ENCODE results near the gene TBX1.

TBX1 gene

GRCh38 chr22:19717691-19718455 is 42.7 kb upstream of the TBX1 start:
- no CpG with 5 or more reads among the region's 96 CpGs for WGBS (ENCODE audit: insufficient coverage, insufficient read length)
- no peaks in the 10 kb centered on the region; the same call in 1 of the 2 replicates for H3K36me3 ChIP-seq (ENCODE audit: control insufficient read depth, insufficient read depth, low read length)

GRCh38 chr22:19718456-19719049 is 42.0 kb upstream of the TBX1 start:
- Histone ChIP-seq H3K36me3 (ENCODE audit: control insufficient read depth, insufficient read depth, low read length) (no peaks in the 10 kb centered on the region; the same call in 1 of the 2 replicates), H3K27ac (ENCODE audit: low read length) (no peak overlapping the region), H3K9me3 (ENCODE audit: control insufficient read depth, insufficient read depth, low read length) (no peaks in the 10 kb centered on the region), H3K27me3 (ENCODE audit: control insufficient read depth, insufficient read depth, low read length) (peaks cover 51% of the 10 kb centered on the region), H3K4me3 (ENCODE audit: low read length) (peak overlapping the region; percentile 43), H3K4me1 (ENCODE audit: control insufficient read depth, insufficient read depth, low read length) (peaks cover 20% of the 10 kb centered on the region)
- no peak for DNase-seq (ENCODE audit: low read depth, low spot score)
- no CpG with 5 or more reads among the region's 70 CpGs for WGBS (ENCODE audit: insufficient coverage, insufficient read length)

More at GRCh38 chr22:19717691-19718455, 42.7 kb upstream of the TBX1 start:
- peak overlapping the region; percentile 43 for H3K4me3 ChIP-seq (ENCODE audit: low read length)
- no peak overlapping the region for H3K27ac ChIP-seq (ENCODE audit: low read length)
- DNase-seq (ENCODE audit: low read depth, low spot score) = no peak
- no peaks in the 10 kb centered on the region for H3K9me3 ChIP-seq (ENCODE audit: control insufficient read depth, insufficient read depth, low read length)
- peaks cover 18% of the 10 kb centered on the region for H3K4me1 ChIP-seq (ENCODE audit: control insufficient read depth, insufficient read depth, low read length)
- peaks cover 46% of the 10 kb centered on the region for H3K27me3 ChIP-seq (ENCODE audit: control insufficient read depth, insufficient read depth, low read length)

- Histone ChIP-seq H3K27ac (ENCODE audit: low read length) (no peak overlapping the region), H3K36me3 (ENCODE audit: control insufficient read depth, insufficient read depth, low read length) (no peaks in the 10 kb centered on the region; the same call in 1 of the 2 replicates), H3K4me3 (ENCODE audit: low read length) (no peak overlapping the region; the same call in 1 of the 2 replicates), H3K9me3 (ENCODE audit: control insufficient read depth, insufficient read depth, low read length) (no peaks in the 10 kb centered on the region), H3K4me1 (ENCODE audit: control insufficient read depth, insufficient read depth, low read length) (peaks cover 17% of the 10 kb centered on the region), H3K27me3 (ENCODE audit: control insufficient read depth, insufficient read depth, low read length) (peaks cover 52% of the 10 kb centered on the region)
- no peak for DNase-seq (ENCODE audit: low read depth, low spot score)
- WGBS (ENCODE audit: insufficient coverage, insufficient read length) = no CpG with 5 or more reads among the region's 31 CpGs
Observed at GRCh38 chr22:19719050-19719482, 41.5 kb upstream of the TBX1 start.

- WGBS (ENCODE audit: insufficient coverage, insufficient read length) = no CpG with 5 or more reads among the region's 12 CpGs
- no peak overlapping the region for H3K27ac ChIP-seq (ENCODE audit: low read length)
- peaks cover 17% of the 10 kb centered on the region for H3K4me1 ChIP-seq (ENCODE audit: control insufficient read depth, insufficient read depth, low read length)
- no peak overlapping the region for H3K4me3 ChIP-seq (ENCODE audit: low read length)
- H3K27me3 ChIP-seq (ENCODE audit: control insufficient read depth, insufficient read depth, low read length) = peaks cover 56% of the 10 kb centered on the region
- no peaks in the 10 kb centered on the region; the same call in 1 of the 2 replicates for H3K36me3 ChIP-seq (ENCODE audit: control insufficient read depth, insufficient read depth, low read length)
- DNase-seq (ENCODE audit: low read depth, low spot score) = no peak
- H3K9me3 ChIP-seq (ENCODE audit: control insufficient read depth, insufficient read depth, low read length) = no peaks in the 10 kb centered on the region
Observed at GRCh38 chr22:19719488-19720021, 41.0 kb upstream of the TBX1 start.

GRCh38 chr22:19720150-19720827 is 40.3 kb upstream of the TBX1 start:
- peaks cover 64% of the 10 kb centered on the region for H3K27me3 ChIP-seq (ENCODE audit: control insufficient read depth, insufficient read depth, low read length)
- H3K27ac ChIP-seq (ENCODE audit: low read length) = no peak overlapping the region
- DNase-seq (ENCODE audit: low read depth, low spot score) = no peak
- no peaks in the 10 kb centered on the region; the same call in 1 of the 2 replicates for H3K36me3 ChIP-seq (ENCODE audit: control insufficient read depth, insufficient read depth, low read length)
- WGBS (ENCODE audit: insufficient coverage, insufficient read length) = no CpG with 5 or more reads among the region's 26 CpGs
- no peak overlapping the region for H3K4me3 ChIP-seq (ENCODE audit: low read length)
- peaks cover 14% of the 10 kb centered on the region for H3K4me1 ChIP-seq (ENCODE audit: control insufficient read depth, insufficient read depth, low read length)
- no peaks in the 10 kb centered on the region for H3K9me3 ChIP-seq (ENCODE audit: control insufficient read depth, insufficient read depth, low read length)

GRCh38 chr22:19720999-19721329 is 39.6 kb upstream of the TBX1 start:
- H3K27ac ChIP-seq (ENCODE audit: low read length) = no peak overlapping the region
- H3K9me3 ChIP-seq (ENCODE audit: control insufficient read depth, insufficient read depth, low read length) = no peaks in the 10 kb centered on the region
- H3K4me3 ChIP-seq (ENCODE audit: low read length) = no peak overlapping the region
- peaks cover 14% of the 10 kb centered on the region for H3K4me1 ChIP-seq (ENCODE audit: control insufficient read depth, insufficient read depth, low read length)
- H3K27me3 ChIP-seq (ENCODE audit: control insufficient read depth, insufficient read depth, low read length) = peaks cover 67% of the 10 kb centered on the region
- no peak for DNase-seq (ENCODE audit: low read depth, low spot score)
- no CpG with 5 or more reads among the region's 2 CpGs for WGBS (ENCODE audit: insufficient coverage, insufficient read length)
- H3K36me3 ChIP-seq (ENCODE audit: control insufficient read depth, insufficient read depth, low read length) = no peaks in the 10 kb centered on the region; the same call in 1 of the 2 replicates

- WGBS (ENCODE audit: insufficient coverage, insufficient read length) = no CpG with 5 or more reads among the region's 44 CpGs
- H3K27me3 ChIP-seq (ENCODE audit: control insufficient read depth, insufficient read depth, low read length) = peaks cover 69% of the 10 kb centered on the region
Observed at GRCh38 chr22:19721330-19722177, 39.0 kb upstream of the TBX1 start.

GRCh38 chr22:19722178-19722981 is 38.2 kb upstream of the TBX1 start:
- no peak for DNase-seq (ENCODE audit: low read depth, low spot score)
- no CpG with 5 or more reads among the region's 60 CpGs for WGBS (ENCODE audit: insufficient coverage, insufficient read length)
- Histone ChIP-seq H3K4me3 (ENCODE audit: low read length) (peak overlapping the region; percentile 4; the same call in 1 of the 2 replicates), H3K27me3 (ENCODE audit: control insufficient read depth, insufficient read depth, low read length) (peaks cover 74% of the 10 kb centered on the region), H3K27ac (ENCODE audit: low read length) (no peak overlapping the region), H3K36me3 (ENCODE audit: control insufficient read depth, insufficient read depth, low read length) (no peaks in the 10 kb centered on the region; the same call in 1 of the 2 replicates), H3K9me3 (ENCODE audit: control insufficient read depth, insufficient read depth, low read length) (no peaks in the 10 kb centered on the region), H3K4me1 (ENCODE audit: control insufficient read depth, insufficient read depth, low read length) (peaks cover 14% of the 10 kb centered on the region)

More at GRCh38 chr22:19721330-19722177, 39.0 kb upstream of the TBX1 start:
- H3K4me3 ChIP-seq (ENCODE audit: low read length) = peak overlapping the region; percentile 13; the same call in 1 of the 2 replicates
- H3K4me1 ChIP-seq (ENCODE audit: control insufficient read depth, insufficient read depth, low read length) = peaks cover 14% of the 10 kb centered on the region
- no peak for DNase-seq (ENCODE audit: low read depth, low spot score)
- no peaks in the 10 kb centered on the region for H3K9me3 ChIP-seq (ENCODE audit: control insufficient read depth, insufficient read depth, low read length)
- no peaks in the 10 kb centered on the region; the same call in 1 of the 2 replicates for H3K36me3 ChIP-seq (ENCODE audit: control insufficient read depth, insufficient read depth, low read length)
- no peak overlapping the region for H3K27ac ChIP-seq (ENCODE audit: low read length)

- no peak overlapping the region for H3K4me3 ChIP-seq (ENCODE audit: low read length)
Observed at GRCh38 chr22:19722982-19723231, 37.7 kb upstream of the TBX1 start.

More at GRCh38 chr22:19722982-19723231, 37.7 kb upstream of the TBX1 start:
- no peaks in the 10 kb centered on the region; the same call in 1 of the 2 replicates for H3K36me3 ChIP-seq (ENCODE audit: control insufficient read depth, insufficient read depth, low read length)
- no peaks in the 10 kb centered on the region for H3K9me3 ChIP-seq (ENCODE audit: control insufficient read depth, insufficient read depth, low read length)
- peaks cover 11% of the 10 kb centered on the region for H3K4me1 ChIP-seq (ENCODE audit: control insufficient read depth, insufficient read depth, low read length)
- H3K27me3 ChIP-seq (ENCODE audit: control insufficient read depth, insufficient read depth, low read length) = peaks cover 76% of the 10 kb centered on the region
- no peak for DNase-seq (ENCODE audit: low read depth, low spot score)
- WGBS (ENCODE audit: insufficient coverage, insufficient read length) = no CpG with 5 or more reads among the region's 15 CpGs
- no peak overlapping the region for H3K27ac ChIP-seq (ENCODE audit: low read length)

Data from iPS DF 6.9 (cell line).